Measurements from ENCODE around the gene NDUFS5. TPM values are rescaled to one million over a fixed set of nuclear protein-coding genes. Genes with fewer than 3 reads are reported as not detected.

The NDUFS5 gene
- total RNA-seq, 1 experiment from 2014 or later, result 316 TPM

DNA sequence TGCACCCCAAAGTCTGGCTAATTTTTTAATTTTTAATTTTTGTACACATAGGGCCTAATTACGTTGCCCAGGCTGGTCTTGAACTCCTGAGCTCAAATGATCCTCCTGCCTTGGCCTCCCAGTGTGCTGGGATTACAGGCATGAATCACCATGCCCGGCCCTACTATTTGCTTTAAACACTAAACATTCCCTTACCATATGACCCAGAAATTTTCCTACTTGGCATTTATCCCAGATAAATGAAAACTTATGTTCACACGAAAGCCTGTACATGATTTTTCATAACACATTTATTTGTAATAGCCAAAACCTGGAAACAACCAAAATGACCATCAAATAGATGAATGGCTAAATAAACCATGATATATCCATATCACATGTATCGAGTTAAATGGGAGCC is 35.8 kb downstream of the NDUFS5 start:
- BruUV-seq (replicated peaks), result no TSS peak
- no peaks in the 10 kb centered on the region for H3K4me1 ChIP-seq (ENCODE audit: control insufficient read depth, insufficient read depth, low read length)
- ChIA-PET CTCF (no interaction called here), POLR2A (no interaction called here)
- TF ChIP-seq SIN3A (IDR thresholded peaks at IDR 0.05; ENCODE audit: borderline replicate concordance, insufficient read depth, low read depth, low read length), result no peak
- TF ChIP-seq TCF7L2 (IDR thresholded peaks at IDR 0.05; ENCODE audit: low read depth, low read length), result no peak
- TF ChIP-seq, protein P1, sequence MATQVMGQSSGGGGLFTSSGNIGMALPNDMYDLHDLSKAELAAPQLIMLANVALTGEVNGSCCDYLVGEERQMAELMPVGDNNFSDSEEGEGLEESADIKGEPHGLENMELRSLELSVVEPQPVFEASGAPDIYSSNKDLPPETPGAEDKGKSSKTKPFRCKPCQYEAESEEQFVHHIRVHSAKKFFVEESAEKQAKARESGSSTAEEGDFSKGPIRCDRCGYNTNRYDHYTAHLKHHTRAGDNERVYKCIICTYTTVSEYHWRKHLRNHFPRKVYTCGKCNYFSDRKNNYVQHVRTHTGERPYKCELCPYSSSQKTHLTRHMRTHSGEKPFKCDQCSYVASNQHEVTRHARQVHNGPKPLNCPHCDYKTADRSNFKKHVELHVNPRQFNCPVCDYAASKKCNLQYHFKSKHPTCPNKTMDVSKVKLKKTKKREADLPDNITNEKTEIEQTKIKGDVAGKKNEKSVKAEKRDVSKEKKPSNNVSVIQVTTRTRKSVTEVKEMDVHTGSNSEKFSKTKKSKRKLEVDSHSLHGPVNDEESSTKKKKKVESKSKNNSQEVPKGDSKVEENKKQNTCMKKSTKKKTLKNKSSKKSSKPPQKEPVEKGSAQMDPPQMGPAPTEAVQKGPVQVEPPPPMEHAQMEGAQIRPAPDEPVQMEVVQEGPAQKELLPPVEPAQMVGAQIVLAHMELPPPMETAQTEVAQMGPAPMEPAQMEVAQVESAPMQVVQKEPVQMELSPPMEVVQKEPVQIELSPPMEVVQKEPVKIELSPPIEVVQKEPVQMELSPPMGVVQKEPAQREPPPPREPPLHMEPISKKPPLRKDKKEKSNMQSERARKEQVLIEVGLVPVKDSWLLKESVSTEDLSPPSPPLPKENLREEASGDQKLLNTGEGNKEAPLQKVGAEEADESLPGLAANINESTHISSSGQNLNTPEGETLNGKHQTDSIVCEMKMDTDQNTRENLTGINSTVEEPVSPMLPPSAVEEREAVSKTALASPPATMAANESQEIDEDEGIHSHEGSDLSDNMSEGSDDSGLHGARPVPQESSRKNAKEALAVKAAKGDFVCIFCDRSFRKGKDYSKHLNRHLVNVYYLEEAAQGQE (IDR thresholded peaks at IDR 0.05; ENCODE audit: insufficient read depth in 1 of 2, low read depth in 2 of 2, low read length in 1 of 2), result no peak
- TF ChIP-seq, protein P2, sequence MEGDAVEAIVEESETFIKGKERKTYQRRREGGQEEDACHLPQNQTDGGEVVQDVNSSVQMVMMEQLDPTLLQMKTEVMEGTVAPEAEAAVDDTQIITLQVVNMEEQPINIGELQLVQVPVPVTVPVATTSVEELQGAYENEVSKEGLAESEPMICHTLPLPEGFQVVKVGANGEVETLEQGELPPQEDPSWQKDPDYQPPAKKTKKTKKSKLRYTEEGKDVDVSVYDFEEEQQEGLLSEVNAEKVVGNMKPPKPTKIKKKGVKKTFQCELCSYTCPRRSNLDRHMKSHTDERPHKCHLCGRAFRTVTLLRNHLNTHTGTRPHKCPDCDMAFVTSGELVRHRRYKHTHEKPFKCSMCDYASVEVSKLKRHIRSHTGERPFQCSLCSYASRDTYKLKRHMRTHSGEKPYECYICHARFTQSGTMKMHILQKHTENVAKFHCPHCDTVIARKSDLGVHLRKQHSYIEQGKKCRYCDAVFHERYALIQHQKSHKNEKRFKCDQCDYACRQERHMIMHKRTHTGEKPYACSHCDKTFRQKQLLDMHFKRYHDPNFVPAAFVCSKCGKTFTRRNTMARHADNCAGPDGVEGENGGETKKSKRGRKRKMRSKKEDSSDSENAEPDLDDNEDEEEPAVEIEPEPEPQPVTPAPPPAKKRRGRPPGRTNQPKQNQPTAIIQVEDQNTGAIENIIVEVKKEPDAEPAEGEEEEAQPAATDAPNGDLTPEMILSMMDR (IDR thresholded peaks at IDR 0.05), result no peak
- no peak for TF ChIP-seq POLR2AphosphoS5 (IDR thresholded peaks at IDR 0.05; ENCODE audit: low read depth, low read length)
- no peak overlapping the region for H3K4me3 ChIP-seq (ENCODE audit: low read depth in 2 of 2, low read length in 2 of 2)
- no peaks in the 10 kb centered on the region for H3K9me3 ChIP-seq (ENCODE audit: control insufficient read depth, insufficient read depth, low read depth, low read length)
- in situ Hi-C loops (cut with HindIII; ENCODE audit: low pct_unique_long_range_greater_than_20kb, low sequenced_read_pairs) (no loop called here), intact Hi-C loops (cut with micrococcal nuclease; ENCODE audit: unreplicated experiment) (no loop called here)
- no peak overlapping the region for H3K27ac ChIP-seq (ENCODE audit: low read length)
- ATAC-seq (no peak), DNase-seq (ENCODE audit: low read depth, low spot score) (no peak)
- no peaks in the 10 kb centered on the region for H3K36me3 ChIP-seq (ENCODE audit: control insufficient read depth, insufficient read depth, low read length)
- H3K27me3 ChIP-seq (ENCODE audit: control insufficient read depth, insufficient read depth, low read length), result no peaks in the 10 kb centered on the region

DNA sequence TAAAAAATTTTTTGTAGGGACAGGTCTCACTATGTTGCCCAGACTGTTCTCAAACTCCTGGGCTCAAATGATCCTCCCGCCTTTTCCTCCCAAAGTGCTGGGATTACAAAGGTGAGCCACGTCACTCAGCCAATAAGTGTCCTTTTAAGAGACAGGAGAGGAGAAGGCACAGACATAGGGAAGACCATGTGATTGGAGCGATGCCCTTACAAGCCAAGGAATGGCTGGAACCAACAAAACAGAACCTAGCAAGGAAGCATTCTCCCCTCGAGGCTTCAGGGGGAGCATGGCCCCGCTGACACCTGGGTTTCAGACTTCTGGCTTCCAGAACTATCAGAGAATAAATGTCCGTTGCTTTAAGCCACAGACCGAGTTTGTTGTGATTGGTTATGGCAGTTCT is 37.0 kb downstream of the NDUFS5 start:
- H3K27ac ChIP-seq (ENCODE audit: low read length), result no peak overlapping the region
- no TSS peak for BruUV-seq (replicated peaks)
- intact Hi-C loops (cut with micrococcal nuclease; ENCODE audit: unreplicated experiment) (no loop called here), in situ Hi-C loops (cut with HindIII; ENCODE audit: low pct_unique_long_range_greater_than_20kb, low sequenced_read_pairs) (no loop called here)
- no peak overlapping the region for H3K4me3 ChIP-seq (ENCODE audit: low read depth in 2 of 2, low read length in 2 of 2)
- H3K4me1 ChIP-seq (ENCODE audit: control insufficient read depth, insufficient read depth, low read length), result no peaks in the 10 kb centered on the region
- H3K9me3 ChIP-seq (ENCODE audit: control insufficient read depth, insufficient read depth, low read depth, low read length), result no peaks in the 10 kb centered on the region
- ChIA-PET POLR2A (no interaction called here), CTCF (no interaction called here)
- no peaks in the 10 kb centered on the region for H3K36me3 ChIP-seq (ENCODE audit: control insufficient read depth, insufficient read depth, low read length)
- DNase-seq (ENCODE audit: low read depth, low spot score) (no peak), ATAC-seq (peak; percentile 53; the same call in 1 of the 2 replicates)
- H3K27me3 ChIP-seq (ENCODE audit: control insufficient read depth, insufficient read depth, low read length), result no peaks in the 10 kb centered on the region
- TF ChIP-seq, protein P2 (IDR thresholded peaks at IDR 0.05), result no peak
- TF ChIP-seq POLR2AphosphoS5 (IDR thresholded peaks at IDR 0.05; ENCODE audit: low read depth, low read length) (no peak), SIN3A (IDR thresholded peaks at IDR 0.05; ENCODE audit: borderline replicate concordance, insufficient read depth, low read depth, low read length) (no peak), TCF7L2 (IDR thresholded peaks at IDR 0.05; ENCODE audit: low read depth, low read length) (no peak)
- TF ChIP-seq, protein P1 (IDR thresholded peaks at IDR 0.05; ENCODE audit: insufficient read depth in 1 of 2, low read depth in 2 of 2, low read length in 1 of 2), result no peak

All from Panc1 (cell line).